Stimulated activated CD8-positive, alpha-beta memory T cell treated with anti-CD3 and anti-CD28 coated beads, Interleukin-4, amount 100 ng/mL, for 4 hours (primary cell): ENCODE measurements around the gene ALB.

ENCODE experiments used
- DNase-seq, 2 donors: peaks; one replicate each; pipeline ENCODE4 v3.0.0-alpha.2; 2020; ENCODE audit warnings: low read depth in 2 of 2, low spot score in 1 of 2

The ALB gene

DNA sequence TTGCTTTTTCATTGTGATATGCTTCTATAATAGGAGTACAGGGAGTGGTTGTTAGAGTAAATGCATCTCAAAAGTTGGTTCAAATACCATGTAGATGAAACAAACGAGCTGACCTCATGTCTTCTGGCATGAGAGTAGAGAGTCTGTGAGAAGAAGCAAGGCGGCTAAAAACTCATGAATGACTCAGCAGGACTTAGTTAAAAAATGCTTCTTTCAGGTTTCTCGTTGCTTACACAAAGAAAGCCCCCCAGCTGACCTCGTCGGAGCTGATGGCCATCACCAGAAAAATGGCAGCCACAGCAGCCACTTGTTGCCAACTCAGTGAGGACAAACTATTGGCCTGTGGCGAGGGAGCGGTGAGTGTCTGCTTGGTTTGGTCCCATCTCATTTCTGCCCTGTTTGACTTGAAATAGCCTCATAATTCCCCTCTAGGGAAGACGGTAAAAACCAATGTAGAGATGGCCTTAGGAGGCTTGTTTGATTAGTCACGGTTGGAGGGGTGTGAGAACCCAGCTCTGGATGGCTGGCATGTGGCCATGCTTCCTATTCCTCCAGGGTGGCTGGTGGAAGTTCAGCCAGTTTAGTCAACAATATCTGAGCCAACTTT lies 46.4 kb downstream of the ALB start:
- DNase-seq: no peak

DNA sequence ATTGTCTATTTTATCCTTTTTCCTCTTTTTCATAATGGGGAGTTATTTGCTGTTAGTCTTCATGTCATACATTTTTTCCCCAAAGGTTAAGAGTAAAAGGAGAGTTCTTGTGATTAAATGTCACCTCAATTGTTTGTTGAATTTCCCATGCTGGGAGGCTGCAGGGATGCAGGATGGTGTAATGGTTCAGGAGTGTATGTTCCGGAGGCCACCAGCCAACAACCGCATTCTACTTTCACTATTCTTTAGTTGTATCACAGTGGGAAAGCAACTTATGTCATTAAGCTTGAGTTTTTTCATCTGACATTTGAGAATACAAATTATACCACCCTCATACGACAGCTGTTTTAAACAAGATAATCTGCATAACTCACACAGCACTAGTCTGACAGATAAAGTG lies 47.3 kb downstream of the ALB start:
- no peak for DNase-seq

DNA sequence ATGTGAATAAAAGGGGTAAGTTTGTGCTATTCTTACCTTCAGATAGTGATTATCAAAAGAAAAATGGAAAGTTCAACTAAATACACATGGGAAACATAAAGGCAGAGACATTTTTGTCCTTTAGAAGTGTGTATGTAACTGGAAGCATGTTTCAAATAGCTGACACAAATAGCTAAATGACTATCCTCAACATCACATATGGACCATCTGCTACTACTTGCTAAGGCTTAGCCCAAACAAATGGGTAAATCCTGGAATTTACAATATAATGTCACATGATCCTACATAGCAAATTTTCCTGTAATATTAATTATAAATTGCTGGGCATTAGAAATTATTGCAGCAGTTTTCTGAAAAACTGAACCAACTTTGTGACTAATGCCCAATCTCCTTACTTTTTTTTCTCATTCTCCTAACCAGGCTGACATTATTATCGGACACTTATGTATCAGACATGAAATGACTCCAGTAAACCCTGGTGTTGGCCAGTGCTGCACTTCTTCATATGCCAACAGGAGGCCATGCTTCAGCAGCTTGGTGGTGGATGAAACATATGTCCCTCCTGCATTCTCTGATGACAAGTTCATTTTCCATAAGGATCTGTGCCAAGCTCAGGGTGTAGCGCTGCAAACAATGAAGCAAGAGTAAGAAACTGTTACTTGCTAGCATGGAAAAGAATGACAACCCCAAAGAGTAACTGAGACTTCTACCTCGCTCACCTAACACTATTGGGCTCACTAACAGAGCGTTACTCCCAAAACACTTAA lies 48.1 kb downstream of the ALB start:
- no peak for DNase-seq

DNA sequence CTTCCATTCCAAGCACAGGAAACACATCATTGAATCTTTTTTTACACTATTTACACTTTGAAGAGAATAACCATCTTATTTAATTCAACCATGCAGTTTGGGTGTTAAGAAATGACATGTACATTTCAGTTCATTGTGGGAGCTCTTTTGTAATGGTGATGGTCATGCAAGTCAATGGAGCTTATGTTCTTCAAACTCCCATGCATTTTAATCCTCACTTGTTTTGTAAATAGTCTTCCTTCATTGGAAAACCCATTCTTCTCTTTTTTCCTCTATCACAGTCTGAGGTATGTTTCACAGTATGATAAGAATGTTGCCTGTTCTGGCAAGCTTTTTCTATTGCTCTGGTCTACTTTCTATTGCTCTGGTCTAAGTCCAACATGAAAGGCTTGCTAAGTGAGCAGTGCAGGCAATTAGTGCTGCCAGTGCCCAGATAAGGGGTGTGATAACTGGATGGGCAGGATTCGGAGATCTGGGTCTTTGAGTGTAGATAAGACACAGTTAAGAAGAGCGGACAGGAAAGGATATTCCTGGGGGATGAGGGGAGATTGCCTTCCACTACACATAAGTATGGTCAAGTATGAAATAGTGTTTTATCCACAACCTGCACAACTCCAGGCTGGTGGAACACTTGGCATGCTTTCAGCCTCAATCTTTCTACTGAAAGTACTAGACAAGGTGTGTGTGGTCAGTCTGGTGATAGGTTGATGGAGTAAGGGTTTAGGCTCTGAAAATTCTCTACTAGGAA lies 49.0 kb downstream of the ALB start:
- no peak for DNase-seq

DNA sequence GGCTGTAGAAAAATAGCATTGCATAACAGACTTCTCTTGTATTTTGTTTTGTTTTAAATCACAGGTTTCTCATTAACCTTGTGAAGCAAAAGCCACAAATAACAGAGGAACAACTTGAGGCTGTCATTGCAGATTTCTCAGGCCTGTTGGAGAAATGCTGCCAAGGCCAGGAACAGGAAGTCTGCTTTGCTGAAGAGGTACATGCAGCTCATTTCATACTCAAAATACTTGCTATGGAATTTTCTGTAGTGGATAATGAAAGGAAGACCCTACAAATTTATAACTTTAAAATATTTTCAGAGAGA lies 49.6 kb downstream of the ALB start:
- DNase-seq: no peak

- DNase-seq: no peak
Measured at GRCh38 chr4:73454920-73455319, 50.8 kb downstream of the ALB start.

DNA sequence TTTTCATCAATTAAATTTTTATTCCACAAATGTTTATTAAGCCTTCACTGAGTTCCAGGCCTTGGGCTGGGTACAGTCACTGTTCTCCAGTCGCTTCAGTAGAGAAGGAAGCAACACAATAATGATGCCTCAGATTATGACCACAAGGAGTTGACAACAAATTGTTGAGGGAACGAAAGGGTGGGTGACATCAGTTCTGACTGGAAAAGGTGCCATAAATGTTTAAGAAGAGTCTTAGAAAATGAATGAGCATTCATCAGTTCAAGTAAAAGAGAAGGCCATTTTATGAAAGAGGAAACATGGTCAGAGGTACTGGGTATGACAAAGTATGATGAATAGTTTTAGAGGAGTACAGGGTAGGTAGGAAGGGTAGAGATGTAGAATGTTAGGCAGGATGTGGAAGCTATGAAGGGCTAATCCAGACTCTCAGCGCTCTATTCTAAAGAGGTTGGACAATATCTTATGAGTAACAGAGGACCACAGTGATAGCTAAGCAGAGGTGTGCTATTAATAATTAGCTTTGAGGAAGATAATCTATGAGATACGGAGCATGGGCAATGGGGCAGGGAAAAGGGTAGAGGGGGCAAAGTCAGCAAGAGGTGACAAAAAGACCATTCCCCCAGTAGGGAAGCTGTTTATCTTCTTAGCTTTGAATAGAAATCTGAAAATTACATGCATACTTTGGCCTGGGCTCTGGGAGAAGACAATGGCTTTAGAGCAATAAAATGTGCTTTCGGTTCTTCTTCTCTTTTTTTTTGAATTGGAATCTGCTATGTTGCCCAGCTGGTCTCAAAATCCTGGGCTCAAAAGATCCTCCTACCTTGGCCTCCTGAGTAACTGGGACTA lies 52.3 kb downstream of the ALB start:
- no peak for DNase-seq

- DNase-seq: no peak
Measured at GRCh38 chr4:73458184-73459047, 54.3 kb downstream of the ALB start.

GRCh38 chr4:73459048-73459421 lies 54.9 kb downstream of the ALB start:
- no peak for DNase-seq

DNA sequence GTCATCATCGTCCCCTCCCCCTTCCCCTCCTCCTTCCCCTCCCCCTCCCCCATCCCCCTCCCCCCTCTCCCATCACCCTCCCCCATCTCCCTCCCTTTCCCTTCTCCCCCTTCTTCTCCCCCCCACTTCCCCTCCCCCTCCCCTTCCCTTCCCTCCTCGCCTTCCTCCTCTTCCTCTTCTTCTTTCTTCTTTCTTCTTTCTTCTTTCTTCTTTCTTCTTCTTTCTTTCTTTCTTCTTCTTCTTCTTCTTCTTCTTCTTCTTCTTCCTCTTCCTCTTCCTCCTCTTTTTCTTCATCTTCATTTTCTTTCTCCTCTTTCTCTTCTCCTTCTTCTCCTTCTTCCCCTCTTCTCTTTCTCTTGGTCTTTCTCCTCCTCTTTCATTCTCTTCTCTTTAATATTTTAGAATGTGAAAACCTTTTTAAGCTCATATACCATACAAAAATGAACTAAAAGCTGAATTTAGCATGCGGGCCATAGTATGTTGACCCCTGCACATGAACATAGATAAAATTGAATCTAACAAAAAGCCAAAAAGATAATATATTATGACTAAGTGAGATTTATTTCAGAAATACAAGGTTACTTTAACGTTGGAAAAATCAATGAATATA lies 56.9 kb downstream of the ALB start:
- DNase-seq: no peak

DNA sequence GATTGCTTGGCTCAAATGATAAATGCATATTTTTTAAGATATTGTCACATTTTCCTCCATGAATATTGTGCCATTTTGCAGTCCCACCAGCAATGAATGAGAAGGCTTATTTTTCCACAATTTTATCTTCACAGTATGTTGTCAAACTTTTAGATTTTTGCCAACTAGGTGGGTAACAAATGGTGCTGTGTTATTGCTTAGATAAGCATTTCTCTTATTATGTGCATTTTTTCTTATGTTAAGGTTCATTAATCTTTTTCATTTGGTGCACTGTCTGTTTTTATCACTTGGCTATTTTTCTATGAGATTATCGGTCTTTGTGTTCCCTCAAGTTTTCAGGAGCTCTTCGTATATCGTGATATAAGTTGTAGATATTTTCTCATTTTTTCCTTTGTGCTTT lies 64.1 kb downstream of the ALB start:
- no peak for DNase-seq

GRCh38 chr4:73470728-73471127 lies 66.6 kb downstream of the ALB start:
- no peak for DNase-seq
